ENCODE data around the gene TAAR8. TPM values are rescaled to one million over a fixed set of nuclear protein-coding genes. Genes with fewer than 3 reads are reported as not detected.

TAAR8 gene
- total RNA-seq, 1 experiment from 2014 or later = not detected

GRCh38 chr6:132587424-132587823, 35.0 kb downstream of the TAAR8 start:
- DNase-seq = no peak
- no peaks in the 10 kb centered on the region for H3K4me1 ChIP-seq (ENCODE audit: insufficient read depth, low read length)

GRCh38 chr6:132589454-132589853, 37.0 kb downstream of the TAAR8 start, which contains the start of gene TAAR5:
TSS of gene TAAR5 (minus strand) at chr6:132589741. CDS start at chr6:132589686, 55 bp downstream.
- no TSS peak for BruUV-seq (replicated peaks)
- H3K36me3 ChIP-seq (ENCODE audit: low read depth, low read length) = no peaks in the 10 kb centered on the region
- ATAC-seq (no peak), DNase-seq (no peak)
- H3F3A ChIP-seq (ENCODE audit: low read length, unreplicated experiment) = no peaks in the 10 kb centered on the region
- H3K4me1 ChIP-seq (ENCODE audit: insufficient read depth, low read length) = no peaks in the 10 kb centered on the region
- H3K9ac ChIP-seq (ENCODE audit: low read length) = no peak within 1 kb of the TSS
- no peak for TF ChIP-seq CTCF (conservative IDR thresholded peaks at IDR 0.05; ENCODE audit: low read depth, low read length)
- no peak within 1 kb of the TSS for H3K4me2 ChIP-seq (ENCODE audit: low read length)
- ChIA-PET POLR2A (ENCODE audit: unreplicated experiment) (no interaction called here), CTCF (no interaction called here)
- no peaks in the 10 kb centered on the region for H3K9me2 ChIP-seq (replicated peaks; ENCODE audit: low read length)
- H2AFZ ChIP-seq (ENCODE audit: low read length) = no peak within 1 kb of the TSS
- no peaks in the 10 kb centered on the region for H3K79me2 ChIP-seq (ENCODE audit: low read length)
- no peaks in the 10 kb centered on the region for H3K9me3 ChIP-seq (ENCODE audit: low read length)
- intact Hi-C loops (cut with micrococcal nuclease) = no loop called here
- no peak within 1 kb of the TSS for H3K27ac ChIP-seq (ENCODE audit: low read length)
- no peaks in the 10 kb centered on the region for H3K27me3 ChIP-seq (ENCODE audit: low read length)
- no peak within 1 kb of the TSS for H3K4me3 ChIP-seq (ENCODE audit: low read length)
- no peaks in the 10 kb centered on the region for H4K20me1 ChIP-seq (ENCODE audit: low read length)

More at GRCh38 chr6:132587424-132587823, 35.0 kb downstream of the TAAR8 start:
- H3K27me3 ChIP-seq (ENCODE audit: low read length) = no peaks in the 10 kb centered on the region
- CTCF ChIA-PET = no interaction called here
- no peak overlapping the region for H3K27ac ChIP-seq (ENCODE audit: low read length)
- no TSS peak for BruUV-seq (replicated peaks)
- POLR2A ChIA-PET (ENCODE audit: unreplicated experiment) = no interaction called here
- intact Hi-C loops (cut with micrococcal nuclease) = no loop called here
- H3K36me3 ChIP-seq (ENCODE audit: low read depth, low read length) = no peaks in the 10 kb centered on the region
- no peak for ATAC-seq
- H3K79me2 ChIP-seq (ENCODE audit: low read length) = no peaks in the 10 kb centered on the region
- H4K20me1 ChIP-seq (ENCODE audit: low read length) = no peaks in the 10 kb centered on the region
- no peak overlapping the region for H3K4me2 ChIP-seq (ENCODE audit: low read length)
- no peak overlapping the region for H3K4me3 ChIP-seq (ENCODE audit: low read length)
- no peaks in the 10 kb centered on the region for H3F3A ChIP-seq (ENCODE audit: low read length, unreplicated experiment)
- TF ChIP-seq EZH2 (IDR thresholded peaks at IDR 0.05; ENCODE audit: low read length, unreplicated experiment) (no peak), CTCF (conservative IDR thresholded peaks at IDR 0.05; ENCODE audit: low read depth, low read length) (no peak), EZH2phosphoT487 (IDR thresholded peaks at IDR 0.05; ENCODE audit: borderline replicate concordance, low read length) (no peak)
- H2AFZ ChIP-seq (ENCODE audit: low read length) = no peak overlapping the region
- H3K9me2 ChIP-seq (replicated peaks; ENCODE audit: low read length) = no peaks in the 10 kb centered on the region
- H3K9ac ChIP-seq (ENCODE audit: low read length) = no peak overlapping the region
- H3K9me3 ChIP-seq (ENCODE audit: low read length) = no peaks in the 10 kb centered on the region

GRCh38 chr6:132590362-132590761, 37.9 kb downstream of the TAAR8 start:
- Histone ChIP-seq H4K20me1 (ENCODE audit: low read length) (no peaks in the 10 kb centered on the region), H3K9ac (ENCODE audit: low read length) (no peak overlapping the region), H3K36me3 (ENCODE audit: low read depth, low read length) (no peaks in the 10 kb centered on the region), H3K4me2 (ENCODE audit: low read length) (no peak overlapping the region), H3K27ac (ENCODE audit: low read length) (no peak overlapping the region), H2AFZ (ENCODE audit: low read length) (no peak overlapping the region), H3K4me1 (ENCODE audit: insufficient read depth, low read length) (no peaks in the 10 kb centered on the region), H3F3A (ENCODE audit: low read length, unreplicated experiment) (no peaks in the 10 kb centered on the region), H3K4me3 (ENCODE audit: low read length) (no peak overlapping the region), H3K79me2 (ENCODE audit: low read length) (no peaks in the 10 kb centered on the region), H3K9me3 (ENCODE audit: low read length) (no peaks in the 10 kb centered on the region), H3K27me3 (ENCODE audit: low read length) (no peaks in the 10 kb centered on the region), H3K9me2 (replicated peaks; ENCODE audit: low read length) (no peaks in the 10 kb centered on the region)
- TF ChIP-seq EZH2 (IDR thresholded peaks at IDR 0.05; ENCODE audit: low read length, unreplicated experiment) = no peak
- ATAC-seq (no peak), DNase-seq (no peak)
- no TSS peak for BruUV-seq (replicated peaks)
- POLR2A ChIA-PET (ENCODE audit: unreplicated experiment) = no interaction called here
- intact Hi-C loops (cut with micrococcal nuclease) = no loop called here
- CTCF ChIA-PET = no interaction called here

Measured in PC-3 (cell line).